Fibroblast of villous mesenchyme (primary cell): ENCODE results near the gene FN3KRP. TPM values are rescaled to one million over a fixed set of nuclear protein-coding genes. Genes with fewer than 3 reads are reported as not detected.
A peak's percentile ranks its signal among the peaks of the same experiment; 100 is the strongest.

Experiments used
- DNase-seq: peaks from one replicate; pipeline ENCODE4 v3.0.0-alpha.2; 2010; ENCODE audit warnings: low read depth
- H3K4me3 ChIP-seq: 2 replicates; pipeline ENCODE4 v1.5.1; 2011; ENCODE audit warnings: low read depth, mild to moderate bottlenecking, low read length
- total RNA-seq: library from RNA; depleted of rRNA; stranded (reverse); fragments of >200 nt; gene quantifications from 2 replicates; pipeline ENCODE4 v1.2.3, GENCODE V29; 2012
- TF ChIP-seq, protein P1 (sequence below): IDR thresholded peaks from 2 replicates; pipeline ENCODE4 v1.5.1; 2012; ENCODE audit warnings: low read depth, mild to moderate bottlenecking, low read length; ENCODE audit not compliant: insufficient read depth

FN3KRP gene
- total RNA-seq, 1 donor: 11.2 TPM

DNA sequence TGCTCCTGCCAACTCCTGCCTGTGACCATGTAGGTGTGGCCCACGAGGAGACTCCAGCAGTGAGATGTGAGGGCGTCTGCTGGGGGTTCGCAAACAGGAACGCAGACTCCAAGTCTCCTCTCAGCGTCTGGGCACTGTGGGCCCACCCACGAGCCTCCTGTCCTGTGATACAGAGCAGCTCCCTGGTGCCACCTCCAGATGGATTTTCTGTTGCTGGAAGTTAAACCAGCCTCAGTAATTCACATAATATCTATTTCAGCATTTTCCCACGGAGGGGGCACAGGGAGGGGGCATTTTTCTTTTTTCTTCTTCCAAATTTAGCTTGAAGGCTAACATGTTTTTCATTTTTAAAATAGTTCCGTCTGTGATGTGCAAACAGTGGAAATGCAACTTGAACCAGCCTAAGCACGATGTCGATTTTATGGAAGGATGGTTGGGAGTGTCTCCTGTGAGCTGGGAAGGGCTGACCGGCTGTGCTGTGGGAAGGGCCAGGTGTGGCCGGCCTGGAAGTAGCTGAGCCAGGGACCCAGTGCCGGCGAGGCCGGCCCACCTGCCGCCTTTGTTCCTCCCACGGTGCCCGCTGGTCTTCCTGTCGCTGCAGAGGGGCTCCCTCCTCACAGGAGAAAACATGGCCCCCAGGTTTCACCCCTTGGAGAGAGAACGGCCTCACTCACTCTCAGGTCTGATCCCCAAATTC, 14.1 kb upstream of the FN3KRP start:
- no peak overlapping the region for H3K4me3 ChIP-seq
- peak; percentile 13 for DNase-seq
- TF ChIP-seq, protein P1, sequence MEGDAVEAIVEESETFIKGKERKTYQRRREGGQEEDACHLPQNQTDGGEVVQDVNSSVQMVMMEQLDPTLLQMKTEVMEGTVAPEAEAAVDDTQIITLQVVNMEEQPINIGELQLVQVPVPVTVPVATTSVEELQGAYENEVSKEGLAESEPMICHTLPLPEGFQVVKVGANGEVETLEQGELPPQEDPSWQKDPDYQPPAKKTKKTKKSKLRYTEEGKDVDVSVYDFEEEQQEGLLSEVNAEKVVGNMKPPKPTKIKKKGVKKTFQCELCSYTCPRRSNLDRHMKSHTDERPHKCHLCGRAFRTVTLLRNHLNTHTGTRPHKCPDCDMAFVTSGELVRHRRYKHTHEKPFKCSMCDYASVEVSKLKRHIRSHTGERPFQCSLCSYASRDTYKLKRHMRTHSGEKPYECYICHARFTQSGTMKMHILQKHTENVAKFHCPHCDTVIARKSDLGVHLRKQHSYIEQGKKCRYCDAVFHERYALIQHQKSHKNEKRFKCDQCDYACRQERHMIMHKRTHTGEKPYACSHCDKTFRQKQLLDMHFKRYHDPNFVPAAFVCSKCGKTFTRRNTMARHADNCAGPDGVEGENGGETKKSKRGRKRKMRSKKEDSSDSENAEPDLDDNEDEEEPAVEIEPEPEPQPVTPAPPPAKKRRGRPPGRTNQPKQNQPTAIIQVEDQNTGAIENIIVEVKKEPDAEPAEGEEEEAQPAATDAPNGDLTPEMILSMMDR: no peak

DNA sequence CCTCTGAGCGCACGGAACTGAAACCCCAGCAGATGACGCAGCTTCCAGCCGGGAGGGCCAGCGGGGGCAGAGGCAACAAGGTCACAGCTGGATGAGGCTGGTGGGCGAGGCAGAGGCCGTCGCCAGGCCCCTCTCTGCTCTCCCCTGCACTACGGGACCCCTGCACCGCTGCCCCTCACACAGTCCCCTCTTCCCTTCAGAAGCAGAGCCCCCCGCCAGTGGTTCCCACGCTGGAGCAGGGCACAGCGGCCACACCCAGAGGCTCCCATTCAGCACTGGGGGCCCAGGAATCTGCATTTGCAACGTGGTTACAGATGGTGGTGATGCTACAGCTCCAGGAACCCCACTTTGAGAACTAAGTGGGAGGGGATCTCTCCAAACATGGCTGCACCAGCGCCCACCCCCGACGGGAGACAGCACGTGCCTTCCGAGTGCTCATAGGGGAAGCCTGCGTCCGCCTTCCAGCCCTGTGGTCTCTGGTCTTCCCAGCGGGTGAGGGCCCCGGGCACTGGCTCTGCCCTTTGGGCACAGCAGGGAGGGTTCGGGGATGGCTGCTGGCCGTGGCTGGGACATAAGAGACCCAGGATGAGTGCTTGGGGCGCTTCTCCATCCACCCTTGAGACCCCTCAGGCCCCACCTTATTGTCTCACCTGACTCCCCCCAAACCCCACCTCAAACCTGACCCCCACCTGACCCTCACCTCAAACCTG, 13.3 kb upstream of the FN3KRP start:
- no peak overlapping the region for H3K4me3 ChIP-seq
- DNase-seq: no peak
- TF ChIP-seq, protein P1: no peak

DNA sequence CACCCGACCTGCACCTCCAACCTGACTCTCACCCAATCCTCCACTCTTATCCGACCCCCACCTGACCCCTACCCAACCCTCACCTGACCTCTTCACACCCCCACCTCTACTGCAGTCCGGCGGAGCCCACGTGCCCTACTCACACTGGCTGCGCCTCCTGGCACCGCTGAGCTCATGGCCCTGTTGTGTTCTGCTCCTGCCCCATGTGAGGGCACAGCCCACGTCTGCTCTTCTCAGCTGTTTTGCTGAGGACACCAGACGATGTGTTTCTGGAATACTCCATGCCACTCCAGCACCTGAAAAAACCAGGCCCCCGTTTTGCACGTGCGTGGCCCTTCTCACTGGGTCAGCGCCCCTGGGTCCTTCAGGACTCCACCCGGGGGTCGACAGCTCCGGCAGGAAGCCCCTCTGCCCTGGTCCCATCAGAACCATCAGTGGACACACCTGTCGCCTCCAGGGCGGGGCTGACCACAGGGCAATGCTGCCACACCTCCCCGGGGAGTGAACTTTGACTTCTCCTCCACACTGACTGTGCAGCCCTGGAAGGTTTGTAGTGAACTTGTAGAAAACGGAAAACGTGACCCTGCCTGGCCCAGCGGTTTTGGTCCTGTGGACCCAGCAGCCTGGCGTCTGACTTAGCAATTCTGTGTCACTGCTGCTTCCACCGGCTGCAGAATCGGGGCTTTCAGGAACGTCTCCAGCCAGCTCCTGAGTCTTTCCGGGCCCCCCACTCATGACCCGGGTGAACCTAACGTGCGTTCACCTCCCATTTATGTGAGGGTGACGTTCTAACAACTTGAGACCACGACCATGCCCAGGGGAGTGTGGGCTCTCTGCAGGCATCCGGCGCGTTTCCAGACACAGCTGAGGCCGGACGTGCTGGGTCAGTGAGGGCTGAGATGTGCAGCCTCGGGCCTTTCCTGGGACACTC, 12.3 kb upstream of the FN3KRP start:
- DNase-seq: no peak
- TF ChIP-seq, protein P1: no peak
- no peak overlapping the region for H3K4me3 ChIP-seq

DNA sequence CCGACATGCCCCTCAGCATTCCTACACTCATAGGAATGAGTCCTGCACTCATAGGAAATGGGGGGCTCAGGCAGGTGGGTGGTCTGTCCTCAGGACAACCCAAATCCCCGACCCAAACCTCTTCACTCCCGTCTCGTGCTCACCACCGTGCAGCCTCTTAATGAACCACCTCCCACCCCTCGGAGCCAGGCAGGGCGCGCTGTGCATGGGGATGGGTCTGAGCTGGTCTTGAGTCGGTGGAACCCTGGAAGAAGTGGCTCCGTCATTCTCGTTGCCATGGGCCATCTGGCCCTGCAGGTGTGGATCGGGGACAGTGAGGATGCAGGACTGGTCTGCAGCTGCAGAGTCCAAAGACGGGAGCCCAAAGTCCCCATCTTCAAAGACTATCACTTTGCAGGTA, 11.6 kb upstream of the FN3KRP start:
- TF ChIP-seq, protein P1: no peak
- no peak overlapping the region for H3K4me3 ChIP-seq
- DNase-seq: no peak

DNA sequence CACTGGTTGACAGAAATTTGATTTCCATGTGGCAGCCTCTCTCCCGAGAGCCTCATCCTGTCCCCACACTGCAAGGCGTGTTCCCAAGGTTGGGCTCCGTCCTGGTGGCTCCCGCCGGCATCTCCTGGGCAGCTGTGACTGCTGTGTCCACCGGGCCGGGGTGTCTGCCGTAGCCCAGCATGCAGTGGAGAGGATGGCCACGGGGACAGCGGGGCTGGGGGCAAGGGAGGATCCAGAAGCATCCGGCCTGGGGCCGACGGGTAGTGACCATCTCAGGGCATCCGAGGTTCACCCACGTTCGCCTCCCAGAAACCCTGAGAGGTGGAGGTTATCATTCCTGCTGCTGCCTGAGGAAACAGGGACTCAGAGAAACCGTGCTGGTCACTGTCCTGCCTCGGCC, 10.8 kb upstream of the FN3KRP start:
- H3K4me3 ChIP-seq: no peak overlapping the region
- TF ChIP-seq, protein P1: no peak
- no peak for DNase-seq

DNA sequence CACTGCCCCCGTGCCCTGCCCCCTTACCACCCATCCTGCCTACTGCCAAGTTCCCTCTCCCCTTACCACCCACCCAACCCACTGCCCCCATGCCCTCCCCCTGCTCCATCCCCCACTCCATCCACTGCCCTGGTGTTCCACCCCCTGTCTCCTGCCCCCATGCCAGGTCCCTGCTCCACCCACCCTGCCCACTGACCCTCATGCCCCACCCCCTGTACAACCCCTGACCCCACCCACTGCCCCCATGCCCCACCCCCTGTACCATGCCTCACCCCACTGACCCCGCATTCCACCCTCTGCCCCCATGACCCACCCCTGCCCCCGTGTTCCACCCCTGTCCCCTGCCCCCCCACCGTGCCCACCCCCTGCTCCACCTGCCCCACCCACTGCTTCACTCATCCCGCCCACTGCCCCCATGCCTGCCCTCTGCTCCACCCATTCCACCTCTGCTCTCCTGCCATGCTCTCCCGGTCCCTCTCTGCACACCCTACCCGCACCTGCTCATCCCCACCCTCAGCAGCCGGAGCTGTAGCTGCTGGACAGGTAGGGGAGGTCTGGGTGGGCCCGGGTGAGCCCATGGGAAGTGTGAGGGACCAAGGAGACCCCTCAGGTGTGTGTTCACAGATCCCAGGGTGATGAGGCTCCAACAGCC, 7.4 kb upstream of the FN3KRP start:
- H3K4me3 ChIP-seq: no peak overlapping the region
- no peak for DNase-seq
- TF ChIP-seq, protein P1: no peak
